Uterus (tissue), 4 donors: ENCODE measurements around the gene CASKIN2. TPM values are rescaled to one million over a fixed set of nuclear protein-coding genes. Genes with fewer than 3 reads are reported as not detected.

Experiments used
- DNase-seq, 2 donors: peaks; one replicate each; pipeline ENCODE4 v3.0.0-alpha.2; 2019 to 2020
- H3K27ac ChIP-seq, 2 donors: fragments of 200-600 bp; sonication (generic); 1 replicate in 1 of 2; 2 replicates in 1 of 2; pipeline ENCODE4 v1.5.1; 2016 to 2018
- H3K27me3 ChIP-seq, 2 donors: fragments of 200-600 bp; sonication (generic); one replicate each; pipeline ENCODE4 v1.5.1; 2018 to 2019; ENCODE audit warnings: control low read depth in 1 of 2
- H3K36me3 ChIP-seq, 2 donors: fragments of 200-600 bp; sonication (generic); one replicate each; pipeline ENCODE4 v1.5.1; 2019; ENCODE audit warnings: control low read depth in 1 of 2
- H3K4me1 ChIP-seq, 2 donors: fragments of 200-600 bp; sonication (generic); one replicate each; pipeline ENCODE4 v1.5.1; 2018 to 2019; ENCODE audit warnings: control low read depth in 1 of 2
- H3K4me3 ChIP-seq, 2 donors: fragments of 200-600 bp; sonication (generic); 1 replicate in 1 of 2; 2 replicates in 1 of 2; pipeline ENCODE4 v1.5.1; 2018 to 2019; ENCODE audit warnings: mild to moderate bottlenecking in 1 of 2
- H3K9me3 ChIP-seq, 2 donors: fragments of 200-600 bp; sonication (generic); one replicate each; pipeline ENCODE4 v1.5.1; 2019; ENCODE audit warnings: control low read depth in 1 of 2
- POLR2A ChIP-seq, 2 donors: fragments of 450-650 bp; IDR thresholded peaks; one replicate each; pipeline ENCODE4 v1.6.1; 2016; ENCODE audit warnings: antibody characterized with exemption in 2 of 2, mild to moderate bottlenecking in 1 of 2, moderate library complexity in 1 of 2
- intact Hi-C: fragments of 100-400 bp; cut with DNase I; formaldehyde crosslinking; loops from one replicate; pipeline ENCODE4 v1.15.1; 2023; ENCODE audit warnings: low total_unique reads
- total RNA-seq, 4 donors: library from RNA; depleted of rRNA in 3 of 4; stranded (reverse); fragments of >200 nt in 3 of 4; gene quantifications; one replicate each; pipeline versions ENCODE4 v1.1.0 to v1.2.4, GENCODE V29; 2014 to 2023
- TF ChIP-seq, protein P1 (sequence below), 4 experiments: fragments of 200-600 bp in 2 of 4; fragments of 450-650 bp in 2 of 4; sonication (generic) in 2 of 4; IDR thresholded peaks; one replicate each; pipeline ENCODE4 v1.5.1; 2016 to 2019; ENCODE audit warnings: antibody characterized with exemption in 4 of 4, mild to moderate bottlenecking in 2 of 4, moderate library complexity in 1 of 4
- donor health status: DM: yes; HTN: yes; CAD: no.

CASKIN2 gene
- total RNA-seq, 4 donors from 2014 or later, result 7.4 to 122 (median 15.5) TPM

DNA sequence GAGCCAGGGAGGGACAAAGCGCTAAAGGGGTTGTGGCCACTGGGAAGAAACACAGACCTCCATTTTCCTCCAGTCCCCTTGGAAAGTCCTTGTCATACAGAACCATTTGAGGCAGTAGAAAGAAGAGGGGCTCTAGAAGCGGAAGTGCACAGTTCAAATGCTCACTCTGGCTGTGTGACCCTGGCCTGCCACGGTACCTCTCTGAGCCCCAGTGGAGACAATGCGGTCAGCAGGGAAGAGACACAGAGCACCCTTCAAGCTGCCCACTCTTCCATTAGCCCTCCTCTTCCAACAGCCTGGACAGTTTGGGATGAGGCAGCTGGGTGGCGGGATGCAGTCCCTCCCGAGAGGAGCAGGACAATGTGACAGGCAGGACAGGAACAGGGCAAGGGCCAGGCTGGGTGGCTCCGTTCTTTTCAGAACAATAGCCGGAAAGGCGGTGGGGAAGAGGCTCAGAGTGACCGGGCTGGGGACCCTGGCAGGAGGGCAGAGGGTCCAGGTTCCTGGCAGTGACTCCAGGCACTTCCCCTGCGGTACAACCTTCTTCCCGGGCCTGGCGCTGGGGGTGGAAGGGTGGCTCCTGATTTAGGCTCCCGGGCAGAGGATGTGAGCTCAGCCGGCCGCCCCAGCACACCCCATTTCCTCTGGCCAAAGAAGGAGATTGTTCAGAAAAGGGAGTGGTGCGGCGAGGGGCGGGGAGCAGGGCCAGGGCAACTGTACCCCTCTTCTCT, 5.6 kb downstream of the CASKIN2 start:
- peaks cover 0 to 27% of the 10 kb centered on the region in 2 donors for H3K4me1 ChIP-seq
- DNase-seq, result peak in 1 of 2 donors; percentile 68
- no peaks in the 10 kb centered on the region for H3K27me3 ChIP-seq
- H3K27ac ChIP-seq, result peak overlapping the region; percentile 53 to 91
- H3K9me3 ChIP-seq, result no peaks in the 10 kb centered on the region
- peak; percentile 12 to 22 for TF ChIP-seq POLR2A (IDR thresholded peaks at IDR 0.05)
- TF ChIP-seq, protein P1, sequence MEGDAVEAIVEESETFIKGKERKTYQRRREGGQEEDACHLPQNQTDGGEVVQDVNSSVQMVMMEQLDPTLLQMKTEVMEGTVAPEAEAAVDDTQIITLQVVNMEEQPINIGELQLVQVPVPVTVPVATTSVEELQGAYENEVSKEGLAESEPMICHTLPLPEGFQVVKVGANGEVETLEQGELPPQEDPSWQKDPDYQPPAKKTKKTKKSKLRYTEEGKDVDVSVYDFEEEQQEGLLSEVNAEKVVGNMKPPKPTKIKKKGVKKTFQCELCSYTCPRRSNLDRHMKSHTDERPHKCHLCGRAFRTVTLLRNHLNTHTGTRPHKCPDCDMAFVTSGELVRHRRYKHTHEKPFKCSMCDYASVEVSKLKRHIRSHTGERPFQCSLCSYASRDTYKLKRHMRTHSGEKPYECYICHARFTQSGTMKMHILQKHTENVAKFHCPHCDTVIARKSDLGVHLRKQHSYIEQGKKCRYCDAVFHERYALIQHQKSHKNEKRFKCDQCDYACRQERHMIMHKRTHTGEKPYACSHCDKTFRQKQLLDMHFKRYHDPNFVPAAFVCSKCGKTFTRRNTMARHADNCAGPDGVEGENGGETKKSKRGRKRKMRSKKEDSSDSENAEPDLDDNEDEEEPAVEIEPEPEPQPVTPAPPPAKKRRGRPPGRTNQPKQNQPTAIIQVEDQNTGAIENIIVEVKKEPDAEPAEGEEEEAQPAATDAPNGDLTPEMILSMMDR (IDR thresholded peaks at IDR 0.05), result no peak
- intact Hi-C loops, result no loop called here
- H3K36me3 ChIP-seq, result no peaks in the 10 kb centered on the region
- H3K4me3 ChIP-seq, result no peak overlapping the region

DNA sequence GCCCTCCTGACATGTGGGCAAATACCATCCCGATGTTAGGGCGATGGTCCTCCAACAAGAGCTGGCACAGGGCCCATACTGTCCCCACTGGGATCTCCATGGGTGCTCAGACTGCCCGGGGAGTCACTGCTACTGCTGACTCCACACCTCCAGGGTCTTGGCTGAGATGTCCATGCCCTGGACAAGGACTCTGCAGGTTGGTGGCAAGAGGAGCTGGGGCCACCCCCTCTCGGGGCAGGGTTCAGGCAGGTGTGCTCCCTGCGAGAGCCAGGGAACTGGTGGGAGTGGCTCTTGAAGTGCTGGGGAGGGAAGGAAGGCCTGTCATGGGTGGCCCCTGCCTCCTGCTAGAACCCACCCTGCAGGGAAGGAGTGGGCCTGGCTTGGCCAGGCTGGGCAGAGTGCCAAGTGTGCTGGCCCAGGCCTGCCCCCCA, 6.4 kb downstream of the CASKIN2 start:
- no peak for DNase-seq
- no peaks in the 10 kb centered on the region for H3K36me3 ChIP-seq
- H3K27me3 ChIP-seq, result no peaks in the 10 kb centered on the region
- no peak overlapping the region for H3K4me3 ChIP-seq
- TF ChIP-seq, protein P1 (IDR thresholded peaks at IDR 0.05), result no peak
- TF ChIP-seq POLR2A (IDR thresholded peaks at IDR 0.05), result no peak
- intact Hi-C loops, result no loop called here
- H3K27ac ChIP-seq, result peak overlapping the region; percentile 53 to 91
- H3K4me1 ChIP-seq, result peaks cover 0 to 24% of the 10 kb centered on the region in 2 donors
- no peaks in the 10 kb centered on the region for H3K9me3 ChIP-seq

DNA sequence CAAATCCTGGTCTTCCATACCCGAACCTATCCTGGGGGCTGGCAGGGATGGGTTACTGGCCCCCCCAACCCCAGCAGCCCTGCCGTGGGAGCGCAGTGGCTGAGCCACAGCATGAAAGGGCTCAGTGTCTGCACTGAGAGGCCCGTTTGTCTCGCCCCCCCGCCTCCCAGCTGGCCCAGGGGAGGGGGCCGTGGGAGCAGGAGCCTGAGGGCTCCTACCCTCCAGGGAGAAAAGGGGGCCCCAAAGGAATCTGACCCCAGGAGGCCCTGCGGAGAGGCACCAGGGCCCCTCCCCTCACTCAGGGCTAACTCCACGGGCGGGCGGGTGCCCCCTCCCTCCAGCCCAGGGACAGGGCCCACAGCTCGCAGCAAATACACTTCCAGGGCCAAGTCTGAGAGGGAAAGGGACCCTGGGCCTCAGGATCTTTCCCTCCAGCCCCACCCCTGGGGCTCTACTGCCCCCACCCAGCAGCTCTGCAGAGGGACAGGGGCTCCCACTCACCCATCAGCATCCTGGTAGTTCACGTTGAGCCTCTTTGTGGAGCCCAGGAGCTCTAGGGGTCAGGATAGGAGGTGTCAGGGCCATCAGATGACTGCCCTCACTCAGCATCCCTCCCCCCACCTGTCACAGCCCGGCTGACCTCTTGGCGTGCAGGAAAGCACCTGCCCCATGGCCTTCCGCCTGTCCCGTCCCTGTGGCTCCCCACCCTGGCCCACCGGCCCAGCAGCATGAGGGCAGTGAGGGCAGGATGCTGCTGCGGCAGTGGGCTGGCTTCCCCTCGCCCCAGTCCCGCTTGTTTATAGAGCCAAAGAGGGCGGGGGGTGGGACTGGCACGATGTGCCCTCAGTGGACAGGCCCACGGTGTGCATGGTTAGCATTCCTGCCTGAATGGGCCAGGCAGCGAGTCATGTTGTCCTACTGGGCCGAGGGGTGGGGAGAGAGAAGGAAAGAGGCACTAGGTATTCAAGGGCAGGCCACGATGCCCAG, 7.3 kb downstream of the CASKIN2 start:
- no peaks in the 10 kb centered on the region for H3K36me3 ChIP-seq
- DNase-seq, result no peak
- H3K4me3 ChIP-seq, result no peak overlapping the region
- H3K4me1 ChIP-seq, result peaks cover 0 to 14% of the 10 kb centered on the region in 2 donors
- intact Hi-C loops, result no loop called here
- peak overlapping the region; percentile 53 to 91 for H3K27ac ChIP-seq
- H3K27me3 ChIP-seq, result no peaks in the 10 kb centered on the region
- no peaks in the 10 kb centered on the region for H3K9me3 ChIP-seq
- TF ChIP-seq POLR2A (IDR thresholded peaks at IDR 0.05), result no peak

DNA sequence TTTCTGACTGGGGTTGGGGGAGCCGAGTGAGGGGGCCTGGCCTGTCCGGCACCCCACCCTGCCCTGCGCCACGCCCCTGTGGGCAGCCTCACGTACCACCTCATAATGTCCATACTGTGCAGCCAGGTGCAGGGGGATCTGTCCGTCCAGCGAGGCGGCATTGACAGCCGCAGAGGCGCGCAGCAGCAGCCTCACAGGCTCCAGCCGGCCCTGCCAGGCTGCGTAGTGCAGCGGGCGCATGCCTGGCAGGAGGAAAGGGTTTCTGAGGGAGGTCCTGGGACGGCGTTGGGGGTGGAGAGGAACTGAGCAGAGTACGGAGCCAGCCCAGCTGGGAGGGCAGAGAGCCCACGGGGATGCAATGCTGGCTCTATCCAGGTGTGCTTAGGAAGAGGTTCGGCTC, 8.4 kb downstream of the CASKIN2 start:
- Histone ChIP-seq H3K36me3 (no peaks in the 10 kb centered on the region), H3K27ac (no peak overlapping the region), H3K9me3 (no peaks in the 10 kb centered on the region), H3K27me3 (no peaks in the 10 kb centered on the region), H3K4me3 (no peak overlapping the region), H3K4me1 (peaks cover 0 to 9% of the 10 kb centered on the region in 2 donors)
- intact Hi-C loops, result no loop called here
- DNase-seq, result no peak
- TF ChIP-seq, protein P1 (IDR thresholded peaks at IDR 0.05), result no peak
- no peak for TF ChIP-seq POLR2A (IDR thresholded peaks at IDR 0.05)

DNA sequence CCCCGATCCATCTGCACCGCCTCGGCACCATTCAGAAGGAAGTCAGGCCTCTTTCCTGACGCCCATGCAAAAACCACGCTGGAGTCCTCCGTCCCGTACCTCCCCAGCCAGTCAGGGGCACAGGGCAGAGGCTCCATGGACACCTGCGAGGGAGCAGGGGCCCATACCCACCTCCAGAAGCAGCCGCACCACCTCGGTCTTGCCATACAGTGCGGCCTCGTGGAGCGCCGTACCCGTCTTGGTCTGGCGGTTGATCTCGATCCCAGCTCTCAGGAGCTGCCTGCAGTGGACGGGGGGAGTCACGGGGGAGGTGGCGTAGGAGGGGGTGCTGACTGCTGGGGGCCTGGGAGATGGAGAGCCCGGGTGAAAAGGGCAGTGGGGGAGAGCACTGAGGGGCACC, 9.2 kb downstream of the CASKIN2 start:
- Histone ChIP-seq H3K27me3 (no peaks in the 10 kb centered on the region), H3K4me3 (no peak overlapping the region), H3K4me1 (peaks cover 0 to 5% of the 10 kb centered on the region in 2 donors), H3K27ac (no peak overlapping the region), H3K9me3 (no peaks in the 10 kb centered on the region), H3K36me3 (no peaks in the 10 kb centered on the region)
- TF ChIP-seq POLR2A (IDR thresholded peaks at IDR 0.05), result no peak
- TF ChIP-seq, protein P1 (IDR thresholded peaks at IDR 0.05), result no peak
- no peak for DNase-seq
- intact Hi-C loops, result no loop called here
